Lower leg skin (tissue), 3 donors: ENCODE data around the gene POLR3H.

ENCODE experiments used
- POLR2A ChIP-seq, 2 donors: fragments of 450-650 bp; IDR thresholded peaks; one replicate each; pipeline ENCODE4 v1.6.1; 2016 to 2017; ENCODE audit warnings: antibody characterized with exemption in 2 of 2, mild to moderate bottlenecking in 1 of 2, moderate library complexity in 1 of 2
- TF ChIP-seq, protein P1 (sequence below), 3 donors: fragments of 450-650 bp; IDR thresholded peaks; one replicate each; pipeline ENCODE4 v1.5.1; 2016; ENCODE audit warnings: antibody characterized with exemption in 3 of 3, mild to moderate bottlenecking in 3 of 3, moderate library complexity in 2 of 3

DNA sequence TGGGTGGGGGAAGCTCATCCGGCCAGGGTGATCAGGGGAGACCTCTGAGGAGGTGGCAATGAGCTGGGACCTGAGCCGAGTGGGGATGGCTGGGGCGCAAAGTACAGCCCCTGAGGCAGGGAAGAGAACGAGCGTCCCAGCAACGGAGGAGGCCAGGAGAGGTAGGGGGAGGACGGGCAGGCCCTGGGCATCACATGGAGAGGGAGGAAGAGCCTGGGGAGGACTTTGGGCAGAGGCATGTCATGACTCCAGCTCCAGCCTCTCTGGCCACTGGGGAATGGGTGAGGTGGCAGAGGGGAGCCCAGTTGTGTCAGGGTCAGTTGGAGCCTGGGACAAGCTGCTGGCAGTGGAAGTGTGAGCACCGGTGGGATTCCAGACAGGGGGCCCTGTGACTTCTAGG is 33.8 kb upstream of the POLR3H start:
- TF ChIP-seq, protein P1, sequence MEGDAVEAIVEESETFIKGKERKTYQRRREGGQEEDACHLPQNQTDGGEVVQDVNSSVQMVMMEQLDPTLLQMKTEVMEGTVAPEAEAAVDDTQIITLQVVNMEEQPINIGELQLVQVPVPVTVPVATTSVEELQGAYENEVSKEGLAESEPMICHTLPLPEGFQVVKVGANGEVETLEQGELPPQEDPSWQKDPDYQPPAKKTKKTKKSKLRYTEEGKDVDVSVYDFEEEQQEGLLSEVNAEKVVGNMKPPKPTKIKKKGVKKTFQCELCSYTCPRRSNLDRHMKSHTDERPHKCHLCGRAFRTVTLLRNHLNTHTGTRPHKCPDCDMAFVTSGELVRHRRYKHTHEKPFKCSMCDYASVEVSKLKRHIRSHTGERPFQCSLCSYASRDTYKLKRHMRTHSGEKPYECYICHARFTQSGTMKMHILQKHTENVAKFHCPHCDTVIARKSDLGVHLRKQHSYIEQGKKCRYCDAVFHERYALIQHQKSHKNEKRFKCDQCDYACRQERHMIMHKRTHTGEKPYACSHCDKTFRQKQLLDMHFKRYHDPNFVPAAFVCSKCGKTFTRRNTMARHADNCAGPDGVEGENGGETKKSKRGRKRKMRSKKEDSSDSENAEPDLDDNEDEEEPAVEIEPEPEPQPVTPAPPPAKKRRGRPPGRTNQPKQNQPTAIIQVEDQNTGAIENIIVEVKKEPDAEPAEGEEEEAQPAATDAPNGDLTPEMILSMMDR (IDR thresholded peaks at IDR 0.05), result no peak
- TF ChIP-seq POLR2A (IDR thresholded peaks at IDR 0.05), result no peak
